GM18502 (cell line): ENCODE results near the gene S100B.
A peak's percentile ranks its signal among the peaks of the same experiment; 100 is the strongest.
"Not testable (repeated sequence)": the region's sequence is repeated elsewhere in the genome, so short reads cannot be mapped to it uniquely, and the experiment has no call there.

Experiments
- ATAC-seq: cut with Tn5 transposase; IDR thresholded peaks from one replicate; pipeline ENCODE4 v1.9.1; 2021; ENCODE audit warnings: mild to moderate bottlenecking; ENCODE audit not compliant: unreplicated experiment, poor library complexity

Gene S100B

GRCh38 chr21:46630915-46631314 is 26.0 kb upstream of the S100B start:
- not testable (repeated sequence) for ATAC-seq

- no peak for ATAC-seq
Observed at GRCh38 chr21:46628868-46629267, 24.0 kb upstream of the S100B start.

GRCh38 chr21:46627726-46628125 is 22.8 kb upstream of the S100B start:
- ATAC-seq = no peak

- no peak for ATAC-seq
Observed at GRCh38 chr21:46626975-46627501, 22.2 kb upstream of the S100B start.

- no peak for ATAC-seq
Observed at GRCh38 chr21:46626536-46626935, 21.7 kb upstream of the S100B start.

- no peak for ATAC-seq
Observed at GRCh38 chr21:46625759-46626158, 20.9 kb upstream of the S100B start.

- no peak for ATAC-seq
Observed at GRCh38 chr21:46624050-46624449, 19.2 kb upstream of the S100B start.

GRCh38 chr21:46622226-46622625 is 17.3 kb upstream of the S100B start:
- ATAC-seq = no peak

- ATAC-seq = no peak
Observed at GRCh38 chr21:46621457-46622182, 16.7 kb upstream of the S100B start.

- ATAC-seq = no peak
Observed at GRCh38 chr21:46620846-46621245, 16.0 kb upstream of the S100B start.

- ATAC-seq = no peak
Observed at GRCh38 chr21:46619846-46620245, 15.0 kb upstream of the S100B start.

- no peak for ATAC-seq
Observed at GRCh38 chr21:46618738-46619379, 14.0 kb upstream of the S100B start.

GRCh38 chr21:46617267-46618051 is 12.6 kb upstream of the S100B start:
- no peak for ATAC-seq

GRCh38 chr21:46616656-46617055 is 11.8 kb upstream of the S100B start:
- ATAC-seq = no peak

- ATAC-seq = no peak
Observed at GRCh38 chr21:46616050-46616449, 11.2 kb upstream of the S100B start.

- ATAC-seq = no peak
Observed at GRCh38 chr21:46613391-46613790, 8.5 kb upstream of the S100B start.

- ATAC-seq = no peak
Observed at GRCh38 chr21:46610018-46610701, 5.3 kb upstream of the S100B start.

- peak; percentile 52 for ATAC-seq
Observed at GRCh38 chr21:46608672-46609111, 3.8 kb upstream of the S100B start.

GRCh38 chr21:46607636-46608035 is 2.8 kb upstream of the S100B start:
- ATAC-seq = no peak

- peak; percentile 1 for ATAC-seq
Observed at GRCh38 chr21:46606427-46606813, 1.5 kb upstream of the S100B start.
